GM23338 (cell line): Measurements from ENCODE around the gene TRIP10. TPM values are rescaled to one million over a fixed set of nuclear protein-coding genes. Genes with fewer than 3 reads are reported as not detected.
A peak's percentile ranks its signal among the peaks of the same experiment; 100 is the strongest.
"Not testable (repeated sequence)": the region's sequence is repeated elsewhere in the genome, so short reads cannot be mapped to it uniquely, and the experiment has no call there.

Experiments
- ATAC-seq: fragments of 200-7000 bp; cut with Tn5 transposase; 3 replicates; pipeline ENCODE4 v1.9.1; 2020
- DNase-seq: peaks from one replicate; pipeline ENCODE4 v3.0.0-alpha.2; 2015; ENCODE audit warnings: low spot score
- H2AFZ ChIP-seq: fragments of 200-600 bp; sonication (generic); 2 replicates; pipeline ENCODE4 v1.8.0; 2016; ENCODE audit warnings: antibody characterized with exemption, mild to moderate bottlenecking, moderate library complexity
- H3F3A ChIP-seq: fragments of 200-600 bp; sonication (generic); replicated peaks from 2 replicates; pipeline ENCODE4 v1.8.0; 2017; ENCODE audit warnings: antibody characterized with exemption, mixed run types, low read depth
- H3K27ac ChIP-seq: fragments of 200-600 bp; sonication (generic); 2 replicates; pipeline ENCODE4 v1.6.1; 2016; ENCODE audit warnings: low read depth
- H3K27me3 ChIP-seq: fragments of 200-600 bp; sonication (generic); 2 replicates; pipeline ENCODE4 v1.8.0; 2016; ENCODE audit warnings: mild to moderate bottlenecking, mixed run types, moderate library complexity; ENCODE audit not compliant: insufficient read depth
- H3K36me3 ChIP-seq: fragments of 200-600 bp; sonication (generic); 2 replicates; pipeline ENCODE4 v1.8.0; 2016; ENCODE audit warnings: mild to moderate bottlenecking; ENCODE audit not compliant: insufficient read depth
- H3K4me1 ChIP-seq: fragments of 200-600 bp; sonication (generic); 2 replicates; pipeline ENCODE4 v1.8.0; 2016; ENCODE audit warnings: mild to moderate bottlenecking, moderate library complexity; ENCODE audit not compliant: insufficient read depth
- H3K4me2 ChIP-seq: fragments of 200-600 bp; sonication (generic); 2 replicates; pipeline ENCODE4 v1.7.1; 2017; ENCODE audit warnings: mixed run types
- H3K4me3 ChIP-seq: fragments of 200-600 bp; sonication (generic); 2 replicates; pipeline ENCODE4 v1.6.1; 2016; ENCODE audit warnings: mixed run types
- H3K79me2 ChIP-seq: fragments of 200-600 bp; sonication (generic); replicated peaks from 2 replicates; pipeline ENCODE4 v1.8.0; 2017; ENCODE audit warnings: mild to moderate bottlenecking; ENCODE audit not compliant: insufficient read depth
- H3K9me2 ChIP-seq: fragments of 200-600 bp; sonication (generic); 2 replicates; pipeline ENCODE4 v1.8.0; 2017; ENCODE audit not compliant: insufficient read depth
- H4K20me1 ChIP-seq: fragments of 200-600 bp; sonication (generic); replicated peaks from 2 replicates; pipeline ENCODE4 v1.8.0; 2017; ENCODE audit warnings: mild to moderate bottlenecking; ENCODE audit not compliant: insufficient read depth
- H3K27ac Mint-ChIP-seq: 2 replicates; pipeline ENCODE4 v1.8.0; 2020; ENCODE audit warnings: inconsistent platforms, mild to moderate bottlenecking, moderate library complexity, mixed read lengths
- H3K27me3 Mint-ChIP-seq: 3 replicates; pipeline ENCODE4 v1.8.0; 2022; ENCODE audit warnings: low read depth, mild to moderate bottlenecking, moderate library complexity, mixed read lengths, inconsistent platforms; ENCODE audit not compliant: insufficient read depth, poor library complexity
- H3K36me3 Mint-ChIP-seq: 3 replicates; pipeline ENCODE4 v1.8.0; 2021; ENCODE audit warnings: low read depth, mild to moderate bottlenecking, inconsistent platforms, moderate library complexity, mixed read lengths
- H3K4me1 Mint-ChIP-seq: 3 replicates; pipeline ENCODE4 v1.8.0; 2020; ENCODE audit warnings: mild to moderate bottlenecking, inconsistent platforms, mixed read lengths
- H3K4me3 Mint-ChIP-seq: 3 replicates; pipeline ENCODE4 v1.8.0; 2021; ENCODE audit warnings: moderate library complexity, mild to moderate bottlenecking, inconsistent platforms, mixed read lengths
- H3K9me3 Mint-ChIP-seq: 3 replicates; pipeline ENCODE4 v1.8.0; 2020; ENCODE audit warnings: moderate library complexity, mild to moderate bottlenecking, inconsistent platforms, mixed read lengths
- STAT1 ChIP-seq: IDR thresholded peaks from one replicate; pipeline ENCODE4 v1.6.1; 2016; ENCODE audit warnings: antibody characterized with exemption; ENCODE audit not compliant: unreplicated experiment
- ZNF114 ChIP-seq: fragments of 250-450 bp; sonication (Bioruptor Pico); IDR thresholded peaks from 2 replicates; pipeline ENCODE4 v1.5.0; 2020; ENCODE audit warnings: mild to moderate bottlenecking, moderate library complexity
- microRNA-seq: library from miRNA; unstranded; fragments of <30 nt; microRNA quantifications from one replicate; pipeline ENCODE4, GENCODE V29; 2017
- polyA plus RNA-seq: library from polyadenylated mRNA; unstranded; fragments of >200 nt; fragmentation: Nextera tagmentation; extraction: Ambion mirVana; gene quantifications from 2 replicates; pipeline ENCODE4 v1.2.1, GENCODE V29; 2016
- total RNA-seq: library from RNA; depleted of rRNA; stranded (reverse); fragments of >200 nt; shearing (Covaris generic); gene quantifications from 2 replicates; pipeline ENCODE4 v1.2.3, GENCODE V29; 2014; rRNA removed

The TRIP10 gene
- total and polyA plus RNA-seq, 2 experiments from 2014 or later: 56.8 to 68.5 TPM

GRCh38 chr19:6800160-6800790, 60.8 kb downstream of the TRIP10 start:
- H3K36me3 ChIP-seq, DNase-seq, H3K4me3 ChIP-seq, H3K79me2 ChIP-seq, H3K27me3 ChIP-seq, H3K4me3 Mint-ChIP-seq, H3K4me2 ChIP-seq, H3K27ac ChIP-seq, H2AFZ ChIP-seq, H3K27me3 Mint-ChIP-seq, H3K27ac Mint-ChIP-seq, H3K9me2 ChIP-seq, H3K4me1 Mint-ChIP-seq, ATAC-seq, H4K20me1 ChIP-seq, H3F3A ChIP-seq: not testable (repeated sequence)
- Mint-ChIP-seq H3K36me3 (peaks cover 27% of the 10 kb centered on the region), H3K9me3 (peaks cover 93% of the 10 kb centered on the region)
- peaks cover 25% of the 10 kb centered on the region for H3K4me1 ChIP-seq

- Histone ChIP-seq H3K4me1 (peaks cover 25% of the 10 kb centered on the region), H3K27me3 (no peaks in the 10 kb centered on the region), H3F3A (no peaks in the 10 kb centered on the region; the same call in 1 of the 2 replicates), H3K4me3 (peak overlapping the region; percentile 22; the same call in 1 of the 2 replicates), H3K4me2 (peak overlapping the region; percentile 68), H2AFZ (peak overlapping the region; percentile 97), H3K79me2 (no peaks in the 10 kb centered on the region), H3K36me3 (no peaks in the 10 kb centered on the region), H3K9me2 (no peaks in the 10 kb centered on the region), H4K20me1 (no peaks in the 10 kb centered on the region), H3K27ac (peak overlapping the region; percentile 92)
- no peak for DNase-seq
- H3K36me3 Mint-ChIP-seq: peaks cover 24% of the 10 kb centered on the region
- H3K27ac Mint-ChIP-seq: no peak overlapping the region
- peaks cover 93% of the 10 kb centered on the region for H3K9me3 Mint-ChIP-seq
- no peak for ATAC-seq
- TF ChIP-seq STAT1: no peak
- no peak for TF ChIP-seq ZNF114
- H3K4me3 Mint-ChIP-seq: no peak overlapping the region
- no peaks in the 10 kb centered on the region for H3K4me1 Mint-ChIP-seq
- H3K27me3 Mint-ChIP-seq: peaks cover 5% of the 10 kb centered on the region
Measured at GRCh38 chr19:6800991-6801484, 61.6 kb downstream of the TRIP10 start.

Small RNAs within 50 kb of the gene (microRNA-seq; reads per million reads assigned to microRNA genes)
- gene MIR6791: not detected

Other genes with a start within 250 kb of the TRIP10 start
- 31.1 and 41.7 TPM in 2 replicates for gene TUBB4A, start 237.4 kb upstream of the TRIP10 start, total RNA-seq
- gene TUBB4A, start 237.4 kb upstream of the TRIP10 start, polyA plus RNA-seq: 32.9 and 34.6 TPM in 2 replicates
- 5.3 and 9.1 TPM in 2 replicates for gene TNFSF9, start 208.7 kb upstream of the TRIP10 start, total RNA-seq
- 2.6 and 2.8 TPM in 2 replicates for gene TNFSF9, start 208.7 kb upstream of the TRIP10 start, polyA plus RNA-seq
- 2.0 and 7.3 TPM in 2 replicates for gene CD70, start 148.5 kb upstream of the TRIP10 start, total RNA-seq
- 7.1 and 7.3 TPM in 2 replicates for gene CD70, start 148.5 kb upstream of the TRIP10 start, polyA plus RNA-seq
- not detected in 2 replicates for gene TNFSF14, start 69.5 kb upstream of the TRIP10 start, total RNA-seq
- gene TNFSF14, start 69.5 kb upstream of the TRIP10 start, polyA plus RNA-seq: not detected in 2 replicates
- gene C3, start 19.0 kb upstream of the TRIP10 start, total RNA-seq: 4.8 and 17.7 TPM in 2 replicates
- 5.1 and 7.5 TPM in 2 replicates for gene C3, start 19.0 kb upstream of the TRIP10 start, polyA plus RNA-seq
- 42.6 and 57.9 TPM in 2 replicates for gene GPR108, start 2.1 kb upstream of the TRIP10 start, total RNA-seq
- gene GPR108, start 2.1 kb upstream of the TRIP10 start, polyA plus RNA-seq: 44.8 and 45.9 TPM in 2 replicates
- gene SH2D3A, start 27.8 kb downstream of the TRIP10 start, total RNA-seq: 25.6 and 38.4 TPM in 2 replicates
- 20.7 and 24.6 TPM in 2 replicates for gene SH2D3A, start 27.8 kb downstream of the TRIP10 start, polyA plus RNA-seq
- 1.7 and 1.8 TPM in 2 replicates for gene VAV1, start 33.0 kb downstream of the TRIP10 start, total RNA-seq
- gene VAV1, start 33.0 kb downstream of the TRIP10 start, polyA plus RNA-seq: 0.82 and 1.0 TPM in 2 replicates
- gene ADGRE1, start 147.9 kb downstream of the TRIP10 start, total RNA-seq: not detected in 2 replicates
- not detected in 2 replicates for gene ADGRE1, start 147.9 kb downstream of the TRIP10 start, polyA plus RNA-seq